22Rv1 (cell line): Measurements from ENCODE around the gene FPR1.

ENCODE experiments used
- ZFX ChIP-seq: fragments of 450-650 bp; IDR thresholded peaks from 2 replicates; pipeline ENCODE4 v1.6.1; 2017; ENCODE audit warnings: antibody characterized with exemption, borderline replicate concordance
- TF ChIP-seq, protein P1 (sequence below): fragments of 450-650 bp; IDR thresholded peaks from 2 replicates; pipeline ENCODE4 v1.5.1; 2017; ENCODE audit warnings: mild to moderate bottlenecking

DNA sequence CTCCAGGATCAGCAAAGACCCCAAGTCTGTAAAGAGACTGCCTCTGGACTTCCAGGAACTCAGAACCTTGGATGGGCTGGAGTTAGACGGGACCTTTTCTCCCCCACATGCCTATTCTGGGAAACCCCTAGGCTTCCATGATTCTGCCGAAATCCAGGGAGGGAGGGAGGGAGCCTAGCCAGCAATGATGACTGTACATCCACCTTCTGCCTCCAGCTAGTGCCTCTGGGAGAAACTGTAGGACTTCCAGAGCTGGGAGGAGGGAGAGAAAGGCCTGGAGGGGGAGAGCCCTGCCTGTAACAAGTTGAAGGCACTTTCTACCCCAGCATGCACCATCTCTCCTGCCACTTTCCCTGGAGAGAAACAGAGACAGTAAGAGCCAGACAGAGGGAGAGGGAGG, 21.9 kb downstream of the FPR1 start:
- TF ChIP-seq, protein P1, sequence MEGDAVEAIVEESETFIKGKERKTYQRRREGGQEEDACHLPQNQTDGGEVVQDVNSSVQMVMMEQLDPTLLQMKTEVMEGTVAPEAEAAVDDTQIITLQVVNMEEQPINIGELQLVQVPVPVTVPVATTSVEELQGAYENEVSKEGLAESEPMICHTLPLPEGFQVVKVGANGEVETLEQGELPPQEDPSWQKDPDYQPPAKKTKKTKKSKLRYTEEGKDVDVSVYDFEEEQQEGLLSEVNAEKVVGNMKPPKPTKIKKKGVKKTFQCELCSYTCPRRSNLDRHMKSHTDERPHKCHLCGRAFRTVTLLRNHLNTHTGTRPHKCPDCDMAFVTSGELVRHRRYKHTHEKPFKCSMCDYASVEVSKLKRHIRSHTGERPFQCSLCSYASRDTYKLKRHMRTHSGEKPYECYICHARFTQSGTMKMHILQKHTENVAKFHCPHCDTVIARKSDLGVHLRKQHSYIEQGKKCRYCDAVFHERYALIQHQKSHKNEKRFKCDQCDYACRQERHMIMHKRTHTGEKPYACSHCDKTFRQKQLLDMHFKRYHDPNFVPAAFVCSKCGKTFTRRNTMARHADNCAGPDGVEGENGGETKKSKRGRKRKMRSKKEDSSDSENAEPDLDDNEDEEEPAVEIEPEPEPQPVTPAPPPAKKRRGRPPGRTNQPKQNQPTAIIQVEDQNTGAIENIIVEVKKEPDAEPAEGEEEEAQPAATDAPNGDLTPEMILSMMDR: no peak
- TF ChIP-seq ZFX: no peak
